ENCODE results near the gene HCFC2.

HCFC2 gene

DNA sequence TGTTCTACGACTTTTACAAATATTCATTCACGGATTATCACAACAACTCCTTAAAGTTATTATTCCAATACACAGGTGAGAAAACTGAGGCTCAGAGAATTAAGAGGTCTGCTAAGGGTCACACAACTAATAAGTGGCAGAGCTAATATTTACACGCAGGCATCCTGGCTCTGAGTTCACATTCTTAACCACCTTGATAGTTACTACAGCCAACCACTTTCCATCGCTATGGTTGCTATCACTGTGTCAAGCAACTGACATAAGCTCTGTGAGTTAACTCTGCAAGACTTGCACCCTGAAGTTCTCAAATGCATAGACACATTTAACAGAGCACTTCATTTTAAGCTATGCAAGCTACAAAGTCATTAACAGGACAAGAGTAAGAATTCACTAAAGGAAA lies 18.0 kb upstream of the HCFC2 start:
- H3K4me2 ChIP-seq (ENCODE audit: low read length): no peak overlapping the region
- no peak overlapping the region for H3K9ac ChIP-seq (ENCODE audit: low read depth, low read length)
- H3K27me3 ChIP-seq (ENCODE audit: control insufficient read depth, insufficient read depth, low read length): no peaks in the 10 kb centered on the region
- no peaks in the 10 kb centered on the region for H3K36me3 ChIP-seq (ENCODE audit: insufficient read depth, low read length)
- no peaks in the 10 kb centered on the region for H3K9me3 ChIP-seq (replicated peaks; ENCODE audit: low read length)
- H3K4me1 ChIP-seq (ENCODE audit: control insufficient read depth, insufficient read depth, low read length): peaks cover 18% of the 10 kb centered on the region
- H3K4me3 ChIP-seq (ENCODE audit: low read length): no peak overlapping the region

DNA sequence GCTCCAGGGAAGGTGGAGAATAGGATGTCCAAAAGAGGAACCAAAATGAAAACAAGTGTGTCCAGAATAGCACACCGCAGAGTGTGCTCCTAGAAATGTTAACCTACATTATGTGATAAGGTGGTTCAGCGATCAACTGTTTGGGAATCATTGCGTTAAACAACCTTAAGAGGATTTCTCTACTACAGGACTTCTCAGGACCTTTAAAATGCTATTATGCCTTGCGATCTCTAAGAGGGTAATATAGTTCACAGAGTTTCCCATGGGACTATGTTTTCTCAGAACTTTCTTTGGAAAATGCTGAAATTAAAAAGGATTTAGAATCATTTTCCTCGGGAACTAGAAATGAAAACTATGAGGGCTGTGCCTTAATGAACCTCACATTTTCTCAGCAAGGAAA lies 16.2 kb upstream of the HCFC2 start:
- H3K4me2 ChIP-seq (ENCODE audit: low read length): peak overlapping the region; percentile 82
- no peak overlapping the region for H3K4me3 ChIP-seq (ENCODE audit: low read length)
- no peak overlapping the region for H3K9ac ChIP-seq (ENCODE audit: low read depth, low read length)
- peaks cover 18% of the 10 kb centered on the region for H3K4me1 ChIP-seq (ENCODE audit: control insufficient read depth, insufficient read depth, low read length)
- no peaks in the 10 kb centered on the region for H3K9me3 ChIP-seq (replicated peaks; ENCODE audit: low read length)
- H3K27me3 ChIP-seq (ENCODE audit: control insufficient read depth, insufficient read depth, low read length): no peaks in the 10 kb centered on the region
- H3K36me3 ChIP-seq (ENCODE audit: insufficient read depth, low read length): no peaks in the 10 kb centered on the region

DNA sequence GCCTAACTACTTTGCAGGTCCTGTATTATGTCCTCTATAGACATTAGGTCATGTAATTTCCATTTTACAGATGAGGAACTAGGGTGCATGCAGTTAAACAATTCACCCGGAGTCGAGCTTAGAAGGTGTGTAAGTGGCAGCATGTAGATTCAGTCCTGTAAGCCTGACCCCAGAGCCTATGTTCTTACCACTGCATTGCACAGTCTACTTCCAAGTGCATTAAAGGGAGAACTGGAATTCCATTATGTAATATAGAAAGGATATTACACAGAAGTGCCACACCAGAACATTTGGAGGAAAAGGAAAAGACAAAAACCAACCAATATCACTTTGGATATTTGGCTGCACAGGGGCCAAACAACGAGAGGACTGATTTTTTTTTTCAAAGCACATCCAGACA lies 15.5 kb upstream of the HCFC2 start:
- Histone ChIP-seq H3K4me3 (ENCODE audit: low read length) (peak overlapping the region; percentile 74), H3K9me3 (replicated peaks; ENCODE audit: low read length) (no peaks in the 10 kb centered on the region), H3K4me1 (ENCODE audit: control insufficient read depth, insufficient read depth, low read length) (peaks cover 18% of the 10 kb centered on the region), H3K4me2 (ENCODE audit: low read length) (peak overlapping the region; percentile 82), H3K9ac (ENCODE audit: low read depth, low read length) (peak overlapping the region; percentile 68), H3K36me3 (ENCODE audit: insufficient read depth, low read length) (no peaks in the 10 kb centered on the region), H3K27me3 (ENCODE audit: control insufficient read depth, insufficient read depth, low read length) (no peaks in the 10 kb centered on the region)

DNA sequence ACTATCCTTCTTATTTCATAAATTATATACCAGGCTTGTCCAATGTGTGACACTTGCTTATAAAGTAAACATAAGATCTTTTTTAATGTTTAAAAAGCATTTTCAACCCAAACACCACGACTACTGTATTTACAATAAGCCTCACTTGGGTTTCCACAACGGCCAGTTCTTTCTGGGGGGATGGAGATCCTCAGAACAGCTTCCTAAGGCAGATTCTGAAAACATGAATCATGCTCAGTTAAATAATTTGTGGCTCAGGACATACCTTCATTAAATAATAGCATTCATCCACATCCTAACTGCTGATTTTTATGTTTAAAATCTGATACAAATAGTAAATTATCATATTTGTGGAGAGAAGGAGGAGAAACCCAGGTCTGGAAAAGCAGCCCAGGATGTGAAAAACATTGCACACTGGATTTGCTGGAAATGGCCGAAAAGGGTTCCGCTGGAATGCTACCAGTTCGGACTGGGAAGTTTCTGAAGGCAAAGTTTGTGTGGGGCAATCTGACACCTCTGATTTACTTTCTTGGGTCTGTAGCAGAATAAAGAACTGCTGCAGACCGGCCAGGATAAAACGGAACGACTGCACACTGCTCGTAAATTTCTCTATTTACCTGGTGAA lies 14.9 kb upstream of the HCFC2 start:
- Histone ChIP-seq H3K4me3 (ENCODE audit: low read length) (peak overlapping the region; percentile 74), H3K4me1 (ENCODE audit: control insufficient read depth, insufficient read depth, low read length) (peaks cover 18% of the 10 kb centered on the region), H3K27me3 (ENCODE audit: control insufficient read depth, insufficient read depth, low read length) (no peaks in the 10 kb centered on the region), H3K9me3 (replicated peaks; ENCODE audit: low read length) (no peaks in the 10 kb centered on the region), H3K4me2 (ENCODE audit: low read length) (peak overlapping the region; percentile 82), H3K9ac (ENCODE audit: low read depth, low read length) (peak overlapping the region; percentile 68), H3K36me3 (ENCODE audit: insufficient read depth, low read length) (no peaks in the 10 kb centered on the region)

DNA sequence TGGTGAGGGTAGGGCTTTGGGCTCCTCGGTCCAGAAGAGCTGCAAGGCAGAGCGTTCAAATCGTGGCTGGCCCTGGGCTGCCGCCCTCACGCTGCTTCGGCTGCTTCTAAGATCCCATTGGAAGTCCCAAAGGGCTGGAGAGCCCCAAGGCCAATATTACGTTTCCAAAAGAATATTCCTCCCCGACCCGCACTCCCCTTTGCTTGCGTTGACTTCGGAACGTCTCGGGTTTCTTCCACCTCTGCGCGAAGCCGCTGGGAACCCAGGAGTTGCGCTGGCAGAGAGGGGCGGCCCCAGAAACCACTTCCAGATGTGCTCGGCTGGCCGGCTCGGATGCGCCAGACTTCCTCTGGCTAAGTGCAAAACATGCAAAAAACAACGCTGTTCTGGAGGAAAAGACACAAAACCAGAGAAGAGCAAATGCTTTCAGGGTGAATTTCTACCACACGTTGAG lies 14.4 kb upstream of the HCFC2 start, which contains the start of gene GLT8D2:
GLT8D2 (minus strand) TSS at position 285 of the 454 bp plus-strand sequence. CDS start 30,539 bp downstream, outside the sequence.
- H3K36me3 ChIP-seq (ENCODE audit: insufficient read depth, low read length): no peaks in the 10 kb centered on the region
- peak within 1 kb of the TSS; percentile 68 for H3K9ac ChIP-seq (ENCODE audit: low read depth, low read length)
- peaks cover 18% of the 10 kb centered on the region for H3K4me1 ChIP-seq (ENCODE audit: control insufficient read depth, insufficient read depth, low read length)
- H3K9me3 ChIP-seq (replicated peaks; ENCODE audit: low read length): no peaks in the 10 kb centered on the region
- H3K4me2 ChIP-seq (ENCODE audit: low read length): peak within 1 kb of the TSS; percentile 82
- H3K27me3 ChIP-seq (ENCODE audit: control insufficient read depth, insufficient read depth, low read length): no peaks in the 10 kb centered on the region
- H3K4me3 ChIP-seq (ENCODE audit: low read length): peak within 1 kb of the TSS; percentile 74

- no peaks in the 10 kb centered on the region for H3K36me3 ChIP-seq (ENCODE audit: insufficient read depth, low read length)
- H3K9me3 ChIP-seq (replicated peaks; ENCODE audit: low read length): no peaks in the 10 kb centered on the region
- H3K4me3 ChIP-seq (ENCODE audit: low read length): peak overlapping the region; percentile 74
- peaks cover 18% of the 10 kb centered on the region for H3K4me1 ChIP-seq (ENCODE audit: control insufficient read depth, insufficient read depth, low read length)
- peak overlapping the region; percentile 82 for H3K4me2 ChIP-seq (ENCODE audit: low read length)
- no peaks in the 10 kb centered on the region for H3K27me3 ChIP-seq (ENCODE audit: control insufficient read depth, insufficient read depth, low read length)
- H3K9ac ChIP-seq (ENCODE audit: low read depth, low read length): peak overlapping the region; percentile 68
Observed at GRCh38 chr12:104050436-104050835, 13.9 kb upstream of the HCFC2 start.

GRCh38 chr12:104054681-104055346 lies 9.5 kb upstream of the HCFC2 start:
- Histone ChIP-seq H3K9me3 (replicated peaks; ENCODE audit: low read length) (no peaks in the 10 kb centered on the region), H3K4me1 (ENCODE audit: control insufficient read depth, insufficient read depth, low read length) (peaks cover 12% of the 10 kb centered on the region), H3K4me2 (ENCODE audit: low read length) (no peak overlapping the region), H3K9ac (ENCODE audit: low read depth, low read length) (no peak overlapping the region), H3K4me3 (ENCODE audit: low read length) (no peak overlapping the region), H3K36me3 (ENCODE audit: insufficient read depth, low read length) (no peaks in the 10 kb centered on the region), H3K27me3 (ENCODE audit: control insufficient read depth, insufficient read depth, low read length) (no peaks in the 10 kb centered on the region)

DNA sequence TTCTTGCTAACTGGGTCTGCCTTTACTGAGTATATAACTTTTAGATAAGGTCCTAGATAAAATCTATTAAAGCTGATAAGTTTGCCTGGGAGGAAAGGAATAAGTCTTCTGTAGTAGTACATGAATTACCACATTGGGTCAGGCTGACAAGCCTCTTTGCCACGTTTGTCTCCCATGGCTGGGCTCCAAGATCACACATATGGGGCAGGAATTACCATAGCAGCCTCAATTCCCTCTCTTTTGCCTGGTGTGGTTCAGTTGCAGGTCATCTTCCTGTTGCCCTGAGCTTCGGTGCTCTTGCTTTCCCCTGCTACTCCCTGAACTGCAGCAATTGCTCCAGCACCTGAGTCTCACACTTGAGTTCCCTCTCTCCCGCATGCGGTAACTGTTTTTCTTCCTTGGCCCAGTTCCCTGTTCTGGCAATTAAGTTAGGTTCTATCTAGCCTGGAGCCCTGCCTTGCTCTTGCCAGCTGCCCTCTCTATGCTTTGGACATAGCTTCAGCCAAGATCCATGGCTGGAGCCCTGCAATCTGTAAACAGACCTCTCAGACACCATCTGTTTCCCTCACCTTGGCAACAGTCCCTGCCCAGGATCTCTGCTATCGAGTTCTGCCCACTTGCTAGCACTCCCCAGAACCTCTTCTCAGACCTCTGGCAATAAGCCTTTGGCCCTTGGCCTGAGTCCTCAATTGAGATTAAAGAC lies 8.5 kb upstream of the HCFC2 start:
- Histone ChIP-seq H3K4me1 (ENCODE audit: control insufficient read depth, insufficient read depth, low read length) (peaks cover 6% of the 10 kb centered on the region), H3K4me2 (ENCODE audit: low read length) (no peak overlapping the region), H3K9ac (ENCODE audit: low read depth, low read length) (no peak overlapping the region), H3K9me3 (replicated peaks; ENCODE audit: low read length) (no peaks in the 10 kb centered on the region), H3K36me3 (ENCODE audit: insufficient read depth, low read length) (no peaks in the 10 kb centered on the region), H3K4me3 (ENCODE audit: low read length) (no peak overlapping the region), H3K27me3 (ENCODE audit: control insufficient read depth, insufficient read depth, low read length) (no peaks in the 10 kb centered on the region)

DNA sequence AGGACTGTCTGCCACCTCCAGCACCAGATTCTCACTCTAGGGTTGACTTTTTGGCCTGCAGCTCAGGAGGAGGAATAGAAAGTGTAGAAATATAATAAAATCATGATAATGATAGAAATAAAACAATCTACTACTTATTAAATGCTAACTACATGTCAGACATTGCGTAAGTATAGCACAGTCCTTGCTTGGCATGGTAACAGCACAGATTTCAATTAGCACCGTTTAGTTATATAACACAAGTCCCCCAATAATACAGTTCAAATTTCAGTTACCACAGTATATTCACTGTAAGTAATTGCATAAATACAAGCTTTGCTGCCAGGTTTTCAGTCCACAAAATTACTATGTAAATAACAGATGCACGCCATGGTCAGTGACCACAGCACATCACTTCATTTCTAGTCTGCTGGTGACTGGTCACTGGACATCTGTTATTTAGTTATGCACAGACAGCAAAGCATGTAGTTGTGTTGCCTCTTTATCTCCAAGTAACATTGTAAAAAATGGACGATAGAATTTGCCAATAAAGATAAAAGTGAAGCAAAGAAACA lies 7.8 kb upstream of the HCFC2 start:
- Histone ChIP-seq H3K4me2 (ENCODE audit: low read length) (no peak overlapping the region), H3K9me3 (replicated peaks; ENCODE audit: low read length) (no peaks in the 10 kb centered on the region), H3K27me3 (ENCODE audit: control insufficient read depth, insufficient read depth, low read length) (no peaks in the 10 kb centered on the region), H3K36me3 (ENCODE audit: insufficient read depth, low read length) (no peaks in the 10 kb centered on the region), H3K4me1 (ENCODE audit: control insufficient read depth, insufficient read depth, low read length) (peaks cover 6% of the 10 kb centered on the region), H3K4me3 (ENCODE audit: low read length) (no peak overlapping the region), H3K9ac (ENCODE audit: low read depth, low read length) (no peak overlapping the region)

GRCh38 chr12:104057771-104058197 lies 6.5 kb upstream of the HCFC2 start:
- Histone ChIP-seq H3K36me3 (ENCODE audit: insufficient read depth, low read length) (no peaks in the 10 kb centered on the region), H3K27me3 (ENCODE audit: control insufficient read depth, insufficient read depth, low read length) (no peaks in the 10 kb centered on the region), H3K4me3 (ENCODE audit: low read length) (no peak overlapping the region), H3K9ac (ENCODE audit: low read depth, low read length) (no peak overlapping the region), H3K4me1 (ENCODE audit: control insufficient read depth, insufficient read depth, low read length) (peaks cover 6% of the 10 kb centered on the region), H3K9me3 (replicated peaks; ENCODE audit: low read length) (no peaks in the 10 kb centered on the region), H3K4me2 (ENCODE audit: low read length) (no peak overlapping the region)

- H3K4me2 ChIP-seq (ENCODE audit: low read length): no peak overlapping the region
- peaks cover 12% of the 10 kb centered on the region for H3K4me1 ChIP-seq (ENCODE audit: control insufficient read depth, insufficient read depth, low read length)
- H3K9me3 ChIP-seq (replicated peaks; ENCODE audit: low read length): no peaks in the 10 kb centered on the region
- H3K4me3 ChIP-seq (ENCODE audit: low read length): no peak overlapping the region
- H3K9ac ChIP-seq (ENCODE audit: low read depth, low read length): no peak overlapping the region
- H3K36me3 ChIP-seq (ENCODE audit: insufficient read depth, low read length): no peaks in the 10 kb centered on the region
- H3K27me3 ChIP-seq (ENCODE audit: control insufficient read depth, insufficient read depth, low read length): no peaks in the 10 kb centered on the region
Observed at GRCh38 chr12:104058802-104059201, 5.5 kb upstream of the HCFC2 start.
